GM20431 (cell line): ENCODE results near the gene TNFRSF14.
"Not testable (repeated sequence)": the region's sequence is repeated elsewhere in the genome, so short reads cannot be mapped to it uniquely, and the experiment has no call there.

Source experiments
- in situ Hi-C: fragments of 300-500 bp; cut with MseI, MboI; formaldehyde crosslinking; loops from one replicate; pipeline ENCODE4 v1.15.0; 2020; ENCODE audit warnings: low sequenced_read_pairs; ENCODE audit not compliant: unreplicated experiment

Gene TNFRSF14

DNA sequence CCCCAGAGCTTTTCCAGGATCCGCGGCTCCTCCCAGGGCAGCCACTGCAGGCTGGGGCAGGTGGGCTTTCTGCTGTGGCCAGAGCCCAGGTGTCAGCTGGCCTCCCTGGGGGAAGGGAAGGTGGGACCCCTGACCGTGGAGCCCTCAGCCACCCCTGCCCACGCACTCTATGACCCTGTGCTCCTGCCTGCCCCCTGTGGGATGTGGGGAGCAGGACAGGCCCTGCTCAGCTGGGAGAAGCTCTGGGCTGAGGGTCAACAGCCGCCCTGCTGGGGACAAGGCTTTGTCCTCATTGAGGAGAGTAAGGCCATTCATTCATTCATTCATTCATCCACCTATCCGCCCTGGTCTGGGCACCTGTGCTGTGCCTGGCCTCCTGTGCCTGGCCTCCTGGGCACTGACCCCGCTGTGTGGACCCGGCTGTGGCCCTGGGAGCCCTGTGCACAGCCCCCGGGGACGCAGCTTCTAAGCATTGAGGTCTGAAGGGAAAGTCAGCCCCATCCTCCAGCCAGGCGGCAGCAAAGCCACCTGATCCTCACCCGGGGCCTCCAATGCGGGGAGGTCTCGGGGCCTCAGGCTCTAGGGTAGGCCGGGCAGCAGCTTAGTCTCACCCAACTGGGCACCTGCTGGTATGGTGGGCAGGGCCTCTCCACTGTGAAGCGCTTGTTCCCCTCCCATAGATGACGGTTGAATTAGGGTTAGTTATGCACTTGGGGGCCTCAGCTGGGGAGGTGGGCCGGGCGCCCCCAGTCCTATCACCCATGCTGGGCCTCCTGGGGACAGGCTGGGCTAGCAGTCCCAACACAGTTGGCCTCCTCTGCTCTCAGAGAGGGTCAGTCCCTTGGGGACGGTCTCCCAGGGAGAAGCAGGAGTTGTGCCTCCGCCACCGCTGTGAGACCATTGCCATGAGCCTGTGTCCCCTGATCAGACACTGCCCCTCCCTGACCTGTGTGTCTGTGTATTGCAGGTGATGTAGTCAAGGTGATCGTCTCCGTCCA lies 6.0 kb downstream of the TNFRSF14 start:
- in situ Hi-C loops = no loop called here

DNA sequence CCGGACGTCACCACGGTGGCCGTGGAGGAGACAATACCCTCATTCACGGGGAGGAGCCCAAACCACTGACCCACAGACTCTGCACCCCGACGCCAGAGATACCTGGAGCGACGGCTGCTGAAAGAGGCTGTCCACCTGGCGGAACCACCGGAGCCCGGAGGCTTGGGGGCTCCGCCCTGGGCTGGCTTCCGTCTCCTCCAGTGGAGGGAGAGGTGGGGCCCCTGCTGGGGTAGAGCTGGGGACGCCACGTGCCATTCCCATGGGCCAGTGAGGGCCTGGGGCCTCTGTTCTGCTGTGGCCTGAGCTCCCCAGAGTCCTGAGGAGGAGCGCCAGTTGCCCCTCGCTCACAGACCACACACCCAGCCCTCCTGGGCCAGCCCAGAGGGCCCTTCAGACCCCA lies 7.0 kb downstream of the TNFRSF14 start:
- in situ Hi-C loops = no loop called here

DNA sequence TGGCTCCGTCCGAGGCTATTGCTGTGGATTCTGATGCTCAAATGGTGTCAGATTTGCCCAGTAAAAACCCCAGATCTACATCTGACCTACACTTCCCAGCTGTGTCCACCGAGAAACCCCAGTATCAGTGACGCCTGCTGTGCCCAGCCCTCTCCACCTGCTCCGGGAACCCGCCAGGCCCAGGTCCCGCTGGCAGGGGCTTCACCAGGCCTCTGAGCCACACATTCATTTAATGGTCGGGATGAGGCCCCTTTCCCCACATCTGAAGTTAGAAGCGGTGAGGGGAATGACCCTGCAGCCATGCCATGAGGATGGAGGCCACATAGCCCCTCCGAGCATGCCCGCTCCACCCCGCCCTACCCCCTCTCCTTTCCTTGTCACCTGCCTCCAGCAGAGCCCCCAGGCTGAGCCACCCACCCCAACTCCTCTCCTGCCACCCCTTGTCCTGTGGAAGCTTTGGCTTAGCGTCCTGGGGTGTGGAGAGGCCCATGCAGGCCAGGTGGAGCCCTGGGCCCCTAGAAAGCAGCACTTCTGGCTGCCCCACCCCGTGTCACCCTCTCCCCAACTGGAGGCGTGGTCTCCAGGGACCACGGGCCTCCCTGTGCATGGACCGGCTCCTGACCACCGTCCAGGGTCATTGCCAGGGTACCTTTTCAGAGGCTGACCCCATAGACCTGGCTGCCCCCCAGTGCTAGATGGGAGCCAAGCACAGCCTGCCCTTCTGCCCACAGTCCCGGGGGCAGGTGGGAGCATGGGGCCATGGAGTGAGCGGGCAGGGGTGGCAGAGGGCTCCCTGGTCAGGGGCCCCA lies 8.0 kb downstream of the TNFRSF14 start:
- in situ Hi-C loops = no loop called here

DNA sequence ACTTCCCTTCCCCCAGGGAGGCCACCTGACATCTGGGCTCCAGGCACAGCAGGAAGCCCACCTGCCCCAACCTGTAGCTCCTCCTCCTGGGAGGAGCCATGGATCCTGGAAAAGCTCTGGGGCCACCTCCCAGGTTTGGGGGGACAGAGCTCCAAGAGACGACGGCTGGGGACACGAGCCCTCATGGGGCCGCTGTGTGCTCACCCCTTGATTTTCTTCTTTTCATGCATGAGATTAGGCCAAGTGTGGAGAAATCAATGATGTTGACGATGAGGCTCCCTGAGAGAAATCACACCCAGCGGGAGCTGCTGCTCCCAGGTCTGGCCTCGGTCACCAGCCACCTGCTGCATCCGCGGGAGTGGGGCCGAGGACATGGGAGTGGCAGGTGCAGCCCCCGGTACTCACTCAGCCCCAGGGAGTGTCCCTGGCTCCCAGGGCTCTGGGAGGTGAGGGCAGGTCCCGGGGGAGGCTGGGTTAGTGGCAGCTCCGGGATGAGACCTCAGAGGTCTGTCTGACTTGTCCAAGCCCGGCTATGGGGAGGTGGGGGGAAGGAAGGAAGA lies 8.7 kb downstream of the TNFRSF14 start:
- in situ Hi-C loops = no loop called here

DNA sequence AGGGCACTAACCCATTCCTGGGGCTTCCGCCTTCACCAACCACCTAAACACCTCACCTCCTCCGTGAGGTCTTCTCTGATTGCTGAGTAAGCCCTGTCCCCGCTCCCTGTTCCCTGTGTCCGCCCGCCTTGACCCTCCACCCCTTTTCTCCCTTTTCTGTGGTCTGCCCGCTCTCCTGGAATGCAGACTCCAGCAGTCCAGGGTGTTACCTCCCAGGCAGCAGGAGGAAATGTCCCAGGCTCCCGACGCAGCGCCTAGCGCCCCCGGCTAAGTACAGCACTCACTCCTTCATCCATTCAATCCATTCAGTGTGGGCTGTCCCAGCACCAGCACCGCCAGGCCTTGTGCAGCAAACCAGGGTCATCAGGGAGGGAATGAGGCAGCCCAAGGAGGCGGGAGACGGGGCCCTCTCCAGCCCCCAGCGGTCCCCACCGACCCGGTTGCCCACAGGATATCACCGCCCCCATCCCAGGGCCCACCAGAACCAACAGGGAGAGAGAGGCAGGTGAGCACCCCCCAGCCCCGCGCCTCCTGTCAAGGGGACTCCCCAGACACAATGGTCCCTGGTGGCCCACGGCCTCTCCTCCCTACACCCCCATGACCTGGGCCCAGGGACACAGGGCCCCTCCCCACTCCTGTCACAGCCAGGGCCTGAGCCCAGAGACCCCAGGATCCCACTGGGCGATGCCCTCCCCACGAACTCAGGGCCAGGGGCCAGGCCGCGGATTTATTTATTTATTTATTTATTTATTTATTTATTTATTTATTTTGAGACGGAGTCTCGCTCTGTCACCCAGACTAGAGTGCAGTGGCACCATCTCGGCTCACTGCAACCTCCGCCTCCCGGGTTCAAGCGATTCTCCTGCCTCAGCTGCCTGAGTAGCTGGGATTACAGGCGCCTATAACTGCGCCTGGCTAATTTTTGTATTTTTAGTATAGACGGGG lies 10.2 kb downstream of the TNFRSF14 start:
- in situ Hi-C loops = no loop called here

DNA sequence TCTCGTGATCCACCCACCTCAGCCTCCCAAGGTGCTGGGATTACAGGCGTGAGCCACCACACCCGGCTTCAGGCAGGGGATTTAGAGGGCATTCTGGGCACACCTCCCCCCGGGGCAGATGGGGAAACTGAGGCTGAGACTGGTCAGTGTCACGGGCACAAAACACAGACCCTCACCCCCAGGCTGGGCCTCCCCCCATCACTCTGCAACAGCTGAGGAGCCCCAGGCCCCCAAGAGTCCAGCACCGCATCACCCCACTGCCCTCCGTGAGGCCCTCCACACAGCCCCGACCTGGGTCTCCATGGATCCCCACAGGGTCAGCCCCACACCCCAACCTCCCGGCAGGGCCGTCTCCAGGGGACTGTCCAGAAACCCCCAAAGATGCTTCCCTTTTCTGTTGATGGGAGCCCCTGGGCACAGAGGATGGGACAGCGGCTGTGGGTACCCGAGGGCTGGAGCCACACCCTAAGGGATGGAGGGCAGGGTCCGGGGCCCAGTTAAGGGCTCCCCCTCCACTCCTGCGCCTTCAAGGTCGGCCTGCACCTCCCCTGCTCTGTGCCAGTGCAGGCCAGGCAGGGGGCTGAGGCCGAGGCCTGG lies 11.0 kb downstream of the TNFRSF14 start:
- in situ Hi-C loops = no loop called here

DNA sequence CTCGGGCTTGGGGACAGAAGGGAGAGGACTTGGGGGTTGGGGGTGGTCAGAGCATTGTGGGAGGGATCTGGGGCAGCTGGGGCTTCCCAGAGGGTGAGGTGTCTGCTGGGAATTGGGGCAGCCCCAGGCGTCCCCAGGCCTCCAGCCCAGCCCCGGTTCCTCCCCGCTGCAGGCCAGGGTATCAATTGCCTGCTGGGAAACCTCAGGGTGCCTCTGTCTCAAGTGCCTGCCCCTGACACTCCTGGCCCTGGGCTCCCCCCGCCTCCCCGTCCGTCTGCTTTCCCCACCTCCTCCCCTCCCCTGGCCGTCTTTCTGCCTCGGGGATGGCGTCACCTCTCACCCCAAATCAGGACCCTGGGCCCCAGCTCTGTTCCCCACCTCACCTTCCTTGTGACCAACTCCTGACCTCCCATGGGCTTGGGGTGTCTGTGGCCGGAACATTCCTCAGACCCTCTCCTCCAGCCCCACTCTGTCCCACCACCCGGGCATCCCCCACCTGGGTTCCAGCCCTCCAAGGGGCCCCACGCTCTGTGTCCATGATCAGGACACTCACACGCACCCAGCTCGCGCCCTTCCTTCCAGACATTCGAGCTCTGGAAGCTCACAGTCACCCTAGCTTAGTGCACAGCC lies 12.1 kb downstream of the TNFRSF14 start:
- in situ Hi-C loops = not testable (repeated sequence)

DNA sequence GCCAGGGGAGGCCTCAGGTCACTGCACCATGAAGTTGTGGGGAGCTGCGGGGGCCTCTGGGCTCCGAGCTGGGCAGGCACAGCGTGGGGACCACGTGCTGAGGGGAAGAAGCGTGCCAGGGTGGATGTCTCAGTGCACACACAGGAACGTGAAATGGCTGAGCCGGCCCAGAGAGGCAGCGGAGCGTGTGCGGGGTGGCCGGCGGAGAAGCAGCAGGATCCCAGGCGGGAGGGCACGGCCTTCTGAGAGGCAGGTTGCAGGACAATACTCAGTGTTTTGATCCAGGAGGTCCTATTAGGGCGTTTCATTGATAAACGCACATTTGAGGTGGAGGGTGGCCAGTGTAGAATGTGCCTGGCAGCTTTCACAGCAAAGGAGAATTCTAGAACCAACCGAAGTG lies 12.9 kb downstream of the TNFRSF14 start:
- in situ Hi-C loops = no loop called here

DNA sequence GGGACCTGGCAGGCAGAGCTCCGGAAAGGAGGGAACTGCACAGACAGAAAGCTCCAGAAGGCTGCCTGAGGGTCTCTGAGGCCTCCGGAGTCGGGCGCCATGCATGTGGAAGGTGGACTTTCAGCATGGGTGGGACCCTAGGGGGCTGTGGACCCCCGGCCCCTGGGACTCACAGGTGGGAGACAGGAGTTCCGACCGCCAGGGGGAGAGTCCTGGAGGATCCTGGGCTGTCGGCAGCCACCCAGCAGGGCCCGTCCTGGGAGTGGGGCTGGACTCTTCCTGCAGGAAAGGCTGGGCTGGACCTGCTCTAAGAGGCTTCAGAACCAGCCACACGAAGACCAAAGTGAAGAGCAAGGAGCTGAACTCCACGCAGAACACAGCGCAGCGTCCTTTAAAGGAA lies 13.5 kb downstream of the TNFRSF14 start:
- in situ Hi-C loops = not testable (repeated sequence)

DNA sequence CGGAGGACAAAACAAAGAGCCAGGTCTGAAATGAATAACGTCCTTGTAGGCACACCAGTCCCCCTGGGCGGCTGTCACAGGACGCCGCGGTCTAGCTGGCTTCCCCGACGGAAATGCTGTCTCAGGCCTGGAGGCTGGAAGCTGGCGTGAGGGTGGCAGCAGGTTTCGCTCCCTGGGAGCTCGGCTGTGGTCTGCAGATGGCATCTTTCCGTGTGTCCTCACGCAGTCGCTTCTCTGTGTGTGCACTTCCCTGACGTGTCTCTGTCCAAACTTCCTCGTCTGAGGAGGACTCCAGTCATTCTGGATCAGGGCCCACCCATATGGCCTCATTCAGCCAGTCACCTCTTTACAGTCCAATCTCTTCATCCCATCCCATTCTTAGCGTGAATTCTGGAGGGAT lies 14.2 kb downstream of the TNFRSF14 start:
- in situ Hi-C loops = no loop called here

DNA sequence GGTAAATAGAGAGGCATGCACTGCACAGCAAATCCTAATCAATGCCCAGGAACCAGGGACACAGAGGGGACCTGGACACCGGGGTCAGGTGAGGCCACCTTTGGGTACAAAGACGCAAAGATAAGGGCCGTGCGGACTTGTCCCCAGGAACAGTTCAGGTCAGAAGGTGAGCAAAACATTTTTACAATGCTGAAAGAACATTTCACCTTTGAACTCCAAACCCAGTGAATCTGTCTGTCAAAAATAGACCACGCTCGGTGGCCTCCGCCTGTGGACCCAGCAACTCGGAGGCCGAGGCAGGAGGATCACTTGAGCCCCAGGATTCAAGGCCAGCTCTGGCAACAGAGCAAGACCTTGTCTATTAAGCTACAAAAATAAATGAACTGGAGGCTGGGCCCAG lies 15.2 kb downstream of the TNFRSF14 start:
- in situ Hi-C loops = no loop called here

DNA sequence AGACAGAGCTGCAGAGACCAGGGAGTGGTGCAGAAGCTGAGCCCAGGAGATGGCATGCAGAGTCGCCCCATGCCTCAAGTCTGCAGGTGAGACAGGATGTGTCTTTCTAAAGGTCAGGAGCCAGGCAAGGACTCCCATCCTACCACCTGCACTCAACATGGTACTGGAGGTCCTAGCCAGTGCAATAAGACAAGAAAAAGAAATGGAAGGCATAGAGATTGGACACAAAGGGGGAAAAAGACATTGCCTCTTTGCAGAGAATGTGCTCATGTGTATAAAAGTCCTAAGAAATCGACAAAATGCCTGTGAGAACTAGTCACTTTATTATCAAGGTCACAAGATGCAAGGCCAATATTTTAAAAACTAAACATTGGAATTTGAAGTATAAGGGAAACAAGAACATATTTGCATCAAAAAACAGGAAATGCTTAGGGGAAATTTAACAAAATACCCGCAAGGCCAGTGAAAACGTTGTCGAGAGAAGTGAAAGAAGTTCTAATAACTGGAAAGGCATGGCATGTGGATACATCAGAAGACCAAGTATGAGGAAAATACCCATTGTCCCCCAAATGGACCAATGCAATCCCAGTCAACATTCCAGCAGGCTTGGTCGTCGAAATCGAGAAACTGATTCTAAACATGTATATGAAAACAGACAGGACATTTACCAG lies 17.2 kb downstream of the TNFRSF14 start:
- in situ Hi-C loops = no loop called here

DNA sequence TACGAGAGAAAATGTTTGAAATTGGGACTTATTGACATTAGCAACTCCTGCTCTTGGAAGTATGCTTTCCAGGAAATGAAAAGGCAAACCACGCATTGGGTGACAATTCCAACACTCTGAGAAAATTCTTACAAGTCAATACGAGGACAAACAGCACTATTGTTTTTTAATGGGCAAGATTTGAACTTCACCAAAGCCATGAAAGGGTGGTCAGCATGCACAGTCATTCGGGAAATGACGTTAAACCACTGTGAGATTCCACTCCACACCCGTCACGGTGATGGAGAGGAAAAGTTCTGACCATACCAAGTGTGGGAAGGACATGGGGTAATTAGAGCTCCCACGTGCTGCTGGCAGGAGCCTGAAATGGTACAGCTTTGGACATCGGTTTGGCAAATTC lies 18.2 kb downstream of the TNFRSF14 start:
- in situ Hi-C loops = no loop called here

DNA sequence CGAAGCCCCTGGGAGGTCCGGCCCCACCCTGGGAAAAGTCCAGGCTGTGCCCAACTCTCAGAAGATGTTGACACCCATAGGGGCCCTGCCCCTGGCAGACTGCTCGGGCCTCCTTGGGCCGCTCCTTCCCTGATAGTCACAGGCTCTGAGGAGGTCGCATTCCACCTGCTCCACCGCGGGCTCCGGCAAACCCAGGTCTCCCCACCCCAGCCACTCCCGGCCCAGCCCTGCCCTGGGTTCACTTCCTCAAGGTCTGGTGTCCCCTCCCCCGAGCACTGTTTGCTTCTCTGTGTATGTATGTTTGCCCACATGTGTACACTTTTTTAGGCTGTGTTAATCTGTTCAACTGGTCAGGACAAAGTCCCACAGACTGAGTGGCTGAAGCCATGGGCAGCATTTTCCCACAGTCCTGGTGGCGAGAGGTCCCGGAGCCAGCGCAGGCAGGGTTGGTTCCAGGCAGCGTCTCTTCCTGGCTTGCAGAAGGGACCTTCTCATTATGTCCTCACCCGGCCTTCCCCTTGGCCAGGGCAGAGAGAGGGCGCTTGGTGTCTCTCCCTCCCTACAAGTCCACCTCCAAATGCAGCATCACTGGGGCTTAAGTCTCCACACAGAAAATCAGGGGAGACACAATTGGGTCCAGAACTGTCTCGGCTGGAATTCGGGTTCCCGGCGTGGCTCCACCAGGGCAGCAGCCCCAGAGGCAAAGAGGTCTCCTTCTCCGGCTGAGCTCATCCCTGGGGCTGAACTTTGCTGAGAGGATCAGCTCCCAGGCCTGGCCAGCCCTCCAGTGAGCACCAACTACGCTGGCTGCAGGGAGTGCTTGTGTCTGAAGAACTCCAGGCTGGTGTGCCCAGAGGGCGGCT lies 19.9 kb downstream of the TNFRSF14 start:
- in situ Hi-C loops = no loop called here

DNA sequence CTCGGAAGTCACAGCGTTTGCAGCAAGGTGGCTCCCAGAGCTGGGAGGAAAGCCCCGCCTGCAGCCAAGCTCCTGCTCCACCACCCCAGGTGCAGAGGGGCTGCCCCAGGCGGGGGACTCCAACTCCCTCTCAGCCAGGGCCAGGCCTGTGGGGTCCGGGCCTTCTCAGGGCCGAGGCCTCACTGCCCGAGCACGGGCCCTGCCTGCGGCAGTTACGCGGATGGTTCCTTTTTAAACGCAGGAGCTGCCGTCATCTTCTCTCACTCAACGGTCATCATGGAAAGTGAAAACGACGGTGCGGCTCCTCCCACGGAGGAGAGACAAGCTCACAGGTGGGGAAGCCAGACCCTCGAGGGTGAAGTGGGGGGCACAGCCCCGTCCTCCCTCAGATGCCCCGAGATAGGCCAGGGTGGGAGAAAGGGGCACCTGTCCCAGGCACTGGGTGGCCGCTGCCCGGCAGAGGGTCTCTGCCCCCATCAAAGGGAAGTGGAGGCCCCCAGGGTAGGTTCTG lies 21.4 kb downstream of the TNFRSF14 start:
- in situ Hi-C loops = not testable (repeated sequence)

DNA sequence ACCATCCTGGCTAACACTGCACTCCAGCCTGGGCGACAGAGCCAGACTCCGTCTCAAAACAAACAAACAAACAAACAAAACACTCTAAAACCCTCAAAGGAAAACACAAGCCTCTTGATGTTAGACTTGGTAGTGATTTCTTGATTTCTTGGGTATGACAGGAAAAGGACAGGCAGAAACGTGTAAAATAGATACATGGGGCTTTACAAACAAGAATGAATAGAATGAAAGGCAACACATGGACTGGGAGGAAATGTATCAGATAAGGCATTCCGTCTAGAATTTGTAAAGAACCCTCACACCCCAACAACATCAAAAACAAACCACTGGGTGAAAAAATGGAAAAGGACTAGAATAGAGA lies 22.6 kb downstream of the TNFRSF14 start:
- in situ Hi-C loops = no loop called here

DNA sequence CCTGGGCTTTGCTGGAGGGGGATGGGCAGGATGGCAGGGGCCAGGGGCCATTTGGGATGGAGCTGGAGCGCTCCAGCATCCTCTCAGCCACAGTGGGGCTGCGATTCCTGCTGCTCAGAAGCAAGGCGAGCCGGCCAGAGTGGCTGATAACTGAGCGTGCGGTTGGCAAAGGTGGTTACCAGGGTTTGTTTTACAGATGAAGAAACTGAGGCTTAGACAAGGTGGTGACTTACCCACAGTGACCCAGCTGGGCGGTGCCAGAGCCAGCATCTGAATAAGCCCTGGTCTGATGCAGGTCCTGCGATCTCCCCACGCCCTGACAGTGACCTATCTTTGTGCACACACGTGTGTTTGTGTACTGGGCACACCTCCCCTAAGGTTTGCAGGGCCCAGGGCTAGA lies 24.5 kb downstream of the TNFRSF14 start:
- in situ Hi-C loops = no loop called here
